ENCODE data around the gene KCNJ4.
"Not testable (repeated sequence)": the region's sequence is repeated elsewhere in the genome, so short reads cannot be mapped to it uniquely, and the experiment has no call there.

The KCNJ4 gene

GRCh38 chr22:38477585-38477984, 22.6 kb upstream of the KCNJ4 start:
- DNase-seq, result peak in 3 of 42 donors; percentile 4 to 9 (median 5)
- intact Hi-C loops (cut with DNase I), result no loop called here

GRCh38 chr22:38474003-38474607, 19.1 kb upstream of the KCNJ4 start:
- peak in 34 of 42 donors; percentile 30 to 85 (median 56) for DNase-seq
- intact Hi-C loops (cut with DNase I), result no loop called here

GRCh38 chr22:38471237-38471636, 16.2 kb upstream of the KCNJ4 start:
- intact Hi-C loops (cut with DNase I), result no loop called here
- peak in 7 of 42 donors; percentile 1 to 18 (median 9) for DNase-seq

GRCh38 chr22:38470179-38470578, 15.2 kb upstream of the KCNJ4 start:
- intact Hi-C loops (cut with DNase I), result not testable (repeated sequence)
- peak in 5 of 42 donors; percentile 2 to 25 (median 9) for DNase-seq

- intact Hi-C loops (cut with DNase I), result no loop called here
- DNase-seq, result peak in 5 of 42 donors; percentile 2 to 42 (median 22)
Observed at GRCh38 chr22:38469306-38469781, 14.3 kb upstream of the KCNJ4 start.

GRCh38 chr22:38468443-38469305, 13.7 kb upstream of the KCNJ4 start:
- intact Hi-C loops (cut with DNase I), result no loop called here
- peak in 7 of 42 donors; percentile 2 to 29 (median 18) for DNase-seq

GRCh38 chr22:38467904-38468442, 13.0 kb upstream of the KCNJ4 start, which contains the start of gene KDELR3:
TSS of gene KDELR3 (plus strand) at chr22:38468096. CDS start at chr22:38468234, 138 bp downstream.
- intact Hi-C loops (cut with DNase I), result no loop called here
- peak in 6 of 42 donors; percentile 3 to 59 (median 32) for DNase-seq

- intact Hi-C loops (cut with DNase I), result no loop called here
- peak in 2 of 42 donors; percentile 1 to 27 for DNase-seq
Observed at GRCh38 chr22:38467438-38467903, 12.5 kb upstream of the KCNJ4 start.

- DNase-seq, result peak in 1 of 42 donors; percentile 2
- intact Hi-C loops (cut with DNase I), result no loop called here
Observed at GRCh38 chr22:38465673-38466490, 10.9 kb upstream of the KCNJ4 start.

GRCh38 chr22:38464992-38465672, 10.1 kb upstream of the KCNJ4 start:
- intact Hi-C loops (cut with DNase I), result no loop called here
- peak in 1 of 42 donors; percentile 3 for DNase-seq

GRCh38 chr22:38462960-38463784, 8.2 kb upstream of the KCNJ4 start:
- no peak for DNase-seq
- intact Hi-C loops (cut with DNase I), result no loop called here

- intact Hi-C loops (cut with DNase I), result no loop called here
- DNase-seq, result peak; percentile 68 to 94 (median 86)
Observed at GRCh38 chr22:38461414-38462081, 6.5 kb upstream of the KCNJ4 start.

GRCh38 chr22:38461057-38461413, 6.0 kb upstream of the KCNJ4 start:
- intact Hi-C loops (cut with DNase I), result no loop called here
- no peak for DNase-seq

GRCh38 chr22:38460426-38460840, 5.4 kb upstream of the KCNJ4 start:
- DNase-seq, result no peak
- intact Hi-C loops (cut with DNase I), result no loop called here

GRCh38 chr22:38456841-38457699, 2.1 kb upstream of the KCNJ4 start:
- intact Hi-C loops (cut with DNase I), result no loop called here
- no peak for DNase-seq

GRCh38 chr22:38456272-38456835, 1.4 kb upstream of the KCNJ4 start:
- DNase-seq, result no peak
- intact Hi-C loops (cut with DNase I), result no loop called here

Measured in head of caudate nucleus (tissue), 42 donors.